ENCODE measurements around the gene DCAF15. TPM values are rescaled to one million over a fixed set of nuclear protein-coding genes. Genes with fewer than 3 reads are reported as not detected.

Gene DCAF15
- total RNA-seq, 4 donors from 2014 or later, result 5.3 to 20.8 (median 14.5) TPM

DNA sequence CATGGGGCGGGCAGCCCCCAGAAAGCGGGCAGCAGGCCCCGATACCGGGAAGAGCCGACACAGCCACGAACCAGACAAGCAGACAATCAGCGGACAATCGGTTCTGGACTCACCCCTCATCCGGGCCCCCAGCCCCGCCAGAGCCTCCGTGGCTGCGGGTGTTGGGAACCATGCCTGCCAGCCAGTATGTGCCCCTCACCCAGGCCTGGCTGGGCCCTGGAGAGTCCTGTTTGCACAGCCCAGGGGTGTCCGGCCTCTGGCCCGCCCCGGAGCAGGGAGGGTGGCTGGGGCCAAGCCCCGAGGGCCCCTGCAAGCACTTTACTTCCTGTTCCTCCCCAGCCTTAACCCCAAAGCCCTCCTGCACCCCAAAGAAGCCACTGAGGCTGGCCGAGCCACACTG, 21.9 kb upstream of the DCAF15 start:
- no peak for ATAC-seq
- Histone ChIP-seq H3K4me3 (no peak overlapping the region), H3K36me3 (peaks cover 0 to 56% of the 10 kb centered on the region in 2 donors)

DNA sequence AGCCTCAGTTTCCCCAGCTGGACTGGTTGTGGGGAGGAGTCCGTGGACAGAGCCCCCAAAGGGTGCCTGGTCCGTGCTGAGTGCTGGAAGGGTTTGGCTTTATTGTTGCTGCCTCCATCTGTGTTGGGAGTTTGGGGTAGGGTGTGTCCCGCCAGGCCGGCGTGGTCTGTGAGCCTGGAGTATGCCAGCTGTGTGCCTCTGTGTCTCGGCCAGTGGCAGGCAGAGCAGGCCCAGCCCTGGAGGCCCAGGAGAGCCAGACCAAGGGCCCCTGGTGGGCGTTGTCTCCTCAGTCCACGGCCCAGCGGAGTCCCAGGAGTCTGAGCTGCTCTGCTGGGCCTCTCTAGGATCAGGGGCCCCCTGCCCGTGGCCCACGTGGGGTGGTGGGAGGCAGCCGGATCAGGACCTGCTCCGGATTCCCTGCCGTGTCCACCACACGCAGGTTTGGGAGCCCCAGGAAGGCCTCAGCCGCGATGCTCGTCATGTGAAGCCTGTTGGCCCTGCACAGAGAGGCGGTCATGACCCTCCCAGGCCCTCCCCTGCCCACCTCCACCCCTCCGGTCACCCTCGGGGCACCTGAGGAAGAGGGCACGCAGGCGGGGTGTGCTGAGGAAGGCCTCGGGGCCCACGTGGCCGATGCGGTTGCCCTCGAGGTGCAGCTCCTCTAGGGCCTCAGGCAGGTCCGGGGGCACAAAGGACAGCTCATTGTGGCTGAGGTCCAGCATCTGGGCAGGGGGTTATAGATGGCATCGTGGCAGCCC, 20.7 kb upstream of the DCAF15 start:
- peaks cover 43% of the 10 kb centered on the region for H3K27me3 ChIP-seq
- H3K4me3 ChIP-seq, result no peak overlapping the region
- H3K9me3 ChIP-seq, result no peaks in the 10 kb centered on the region
- ATAC-seq, result no peak
- H3K36me3 ChIP-seq, result peaks cover 0 to 47% of the 10 kb centered on the region in 2 donors
- H3K27ac ChIP-seq, result no peak overlapping the region
- WGBS, 2 donors (ENCODE audit: low coverage in 1 of 2), result no CpG with 5 or more reads among the region's 30 CpGs
- TF ChIP-seq EP300 (IDR thresholded peaks at IDR 0.05) (no peak), POLR2A (IDR thresholded peaks at IDR 0.05) (no peak), POLR2AphosphoS5 (IDR thresholded peaks at IDR 0.05) (no peak)
- TF ChIP-seq, protein P1, sequence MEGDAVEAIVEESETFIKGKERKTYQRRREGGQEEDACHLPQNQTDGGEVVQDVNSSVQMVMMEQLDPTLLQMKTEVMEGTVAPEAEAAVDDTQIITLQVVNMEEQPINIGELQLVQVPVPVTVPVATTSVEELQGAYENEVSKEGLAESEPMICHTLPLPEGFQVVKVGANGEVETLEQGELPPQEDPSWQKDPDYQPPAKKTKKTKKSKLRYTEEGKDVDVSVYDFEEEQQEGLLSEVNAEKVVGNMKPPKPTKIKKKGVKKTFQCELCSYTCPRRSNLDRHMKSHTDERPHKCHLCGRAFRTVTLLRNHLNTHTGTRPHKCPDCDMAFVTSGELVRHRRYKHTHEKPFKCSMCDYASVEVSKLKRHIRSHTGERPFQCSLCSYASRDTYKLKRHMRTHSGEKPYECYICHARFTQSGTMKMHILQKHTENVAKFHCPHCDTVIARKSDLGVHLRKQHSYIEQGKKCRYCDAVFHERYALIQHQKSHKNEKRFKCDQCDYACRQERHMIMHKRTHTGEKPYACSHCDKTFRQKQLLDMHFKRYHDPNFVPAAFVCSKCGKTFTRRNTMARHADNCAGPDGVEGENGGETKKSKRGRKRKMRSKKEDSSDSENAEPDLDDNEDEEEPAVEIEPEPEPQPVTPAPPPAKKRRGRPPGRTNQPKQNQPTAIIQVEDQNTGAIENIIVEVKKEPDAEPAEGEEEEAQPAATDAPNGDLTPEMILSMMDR (IDR thresholded peaks at IDR 0.05), result no peak
- no peaks in the 10 kb centered on the region for H3K4me1 ChIP-seq

More for the DNA sequence above, 21.9 kb upstream of the DCAF15 start:
- TF ChIP-seq EP300 (IDR thresholded peaks at IDR 0.05), result no peak
- TF ChIP-seq, protein P1 (IDR thresholded peaks at IDR 0.05), result no peak
- no peak overlapping the region for H3K27ac ChIP-seq
- H3K27me3 ChIP-seq, result peaks cover 32% of the 10 kb centered on the region
- H3K4me1 ChIP-seq, result no peaks in the 10 kb centered on the region
- no peaks in the 10 kb centered on the region for H3K9me3 ChIP-seq
- no CpG with 5 or more reads among the region's 17 CpGs for WGBS, 2 donors (ENCODE audit: low coverage in 1 of 2)

DNA sequence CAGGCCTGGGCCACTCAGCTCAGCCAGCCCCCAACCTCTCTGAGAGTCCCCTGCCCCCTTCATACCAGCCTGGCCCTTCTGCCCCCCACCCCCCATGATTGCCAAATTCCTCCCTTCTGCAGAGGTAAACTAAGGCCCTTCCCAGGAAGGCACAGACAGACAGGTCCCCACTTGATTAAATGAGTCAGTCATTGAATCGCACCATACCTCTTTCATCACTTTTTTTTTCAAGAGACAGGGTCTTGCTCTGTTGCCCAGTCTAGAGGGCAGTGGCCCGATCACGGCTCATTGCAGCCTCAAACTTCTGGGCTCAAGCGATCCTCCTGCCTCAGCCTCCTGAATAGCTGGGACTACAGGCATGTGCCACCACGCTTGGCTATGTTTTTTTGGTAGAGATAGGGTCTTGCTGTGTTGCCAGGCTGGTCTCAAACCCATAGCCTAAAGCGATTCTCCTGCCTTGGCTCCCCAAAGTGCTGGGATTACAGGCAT, 20.1 kb upstream of the DCAF15 start:
- 94 to 100% methylated on average over 1 to 6 of the region's 6 CpGs for WGBS, 2 donors (ENCODE audit: low coverage in 1 of 2)
- TF ChIP-seq, protein P1 (IDR thresholded peaks at IDR 0.05), result no peak
- no peak for TF ChIP-seq EP300 (IDR thresholded peaks at IDR 0.05)
- no peak for TF ChIP-seq POLR2AphosphoS5 (IDR thresholded peaks at IDR 0.05)
- TF ChIP-seq POLR2A (IDR thresholded peaks at IDR 0.05), result no peak
- no peak for ATAC-seq
- no peak overlapping the region for H3K27ac ChIP-seq
- no peaks in the 10 kb centered on the region for H3K9me3 ChIP-seq
- peaks cover 44% of the 10 kb centered on the region for H3K27me3 ChIP-seq
- H3K36me3 ChIP-seq, result peaks cover 0 to 41% of the 10 kb centered on the region in 2 donors
- H3K4me3 ChIP-seq, result no peak overlapping the region
- no peaks in the 10 kb centered on the region for H3K4me1 ChIP-seq

DNA sequence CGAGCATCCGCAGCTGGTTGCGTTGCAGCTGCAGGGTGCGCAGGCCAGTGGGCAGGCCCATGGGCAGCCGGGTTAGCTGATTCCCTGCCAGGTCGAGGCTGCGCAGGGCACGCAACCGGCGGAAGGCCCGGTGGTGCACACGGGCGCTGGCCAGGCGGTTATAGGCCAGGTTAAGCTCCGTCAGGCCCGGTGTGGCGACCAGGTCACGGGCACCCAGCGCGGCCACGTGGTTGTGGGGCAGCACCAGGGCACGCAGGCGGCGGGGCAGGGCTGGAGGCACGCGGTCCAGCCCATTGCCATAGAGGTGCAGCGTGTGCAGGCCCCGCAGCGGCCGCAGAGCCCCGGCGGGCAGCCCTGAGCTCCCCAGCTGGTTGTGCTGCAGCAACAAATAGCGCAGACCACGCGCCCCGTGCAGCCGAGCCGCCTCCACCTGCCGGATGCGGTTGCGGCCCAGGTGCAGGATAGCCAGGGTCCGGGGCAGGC, 19.4 kb upstream of the DCAF15 start:
- no CpG with 5 or more reads among the region's 42 CpGs for WGBS, 2 donors (ENCODE audit: low coverage in 1 of 2)
- no peak overlapping the region for H3K4me3 ChIP-seq
- H3K27ac ChIP-seq, result no peak overlapping the region
- no peak for ATAC-seq
- no peaks in the 10 kb centered on the region for H3K9me3 ChIP-seq
- TF ChIP-seq EP300 (IDR thresholded peaks at IDR 0.05) (no peak), POLR2A (IDR thresholded peaks at IDR 0.05) (no peak), POLR2AphosphoS5 (IDR thresholded peaks at IDR 0.05) (no peak)
- TF ChIP-seq, protein P1 (IDR thresholded peaks at IDR 0.05), result no peak
- H3K36me3 ChIP-seq, result peaks cover 0 to 33% of the 10 kb centered on the region in 2 donors
- peaks cover 52% of the 10 kb centered on the region for H3K27me3 ChIP-seq
- H3K4me1 ChIP-seq, result peaks cover 0 to 5% (median 0%) of the 10 kb centered on the region in 3 donors

DNA sequence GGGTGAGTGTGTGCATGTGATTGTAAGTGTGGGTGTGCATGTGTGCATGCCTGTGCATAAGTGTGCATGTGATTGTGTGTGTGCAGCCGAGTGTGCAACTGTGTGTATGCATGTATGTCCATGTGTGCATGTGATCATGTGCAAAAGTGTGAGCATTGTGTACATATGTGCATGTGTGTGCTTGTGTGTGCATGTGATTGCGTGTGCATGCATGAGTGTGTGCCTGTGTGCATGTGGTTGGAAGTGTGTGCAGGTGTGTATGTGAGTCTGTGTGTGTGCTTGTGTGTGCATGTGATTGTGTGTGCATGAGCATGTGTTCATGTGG, 17.6 kb upstream of the DCAF15 start:
- H3K9me3 ChIP-seq, result no peaks in the 10 kb centered on the region
- H3K36me3 ChIP-seq, result peaks cover 0 to 20% of the 10 kb centered on the region in 2 donors
- peaks cover 0 to 12% (median 0%) of the 10 kb centered on the region in 3 donors for H3K4me1 ChIP-seq
- no peak for ATAC-seq
- TF ChIP-seq POLR2AphosphoS5 (IDR thresholded peaks at IDR 0.05), result no peak
- TF ChIP-seq POLR2A (IDR thresholded peaks at IDR 0.05), result no peak
- TF ChIP-seq EP300 (IDR thresholded peaks at IDR 0.05), result no peak
- H3K27me3 ChIP-seq, result peaks cover 62% of the 10 kb centered on the region
- no peak overlapping the region for H3K4me3 ChIP-seq
- H3K27ac ChIP-seq, result no peak overlapping the region
- 95% methylated on average over 2 of the region's 2 CpGs; no CpG with 5 or more reads in 1 of the 2 donors for WGBS, 2 donors (ENCODE audit: low coverage in 1 of 2)

All from gastroesophageal sphincter (tissue), 4 donors.